ENCODE results near the gene RNF157.

DNA sequence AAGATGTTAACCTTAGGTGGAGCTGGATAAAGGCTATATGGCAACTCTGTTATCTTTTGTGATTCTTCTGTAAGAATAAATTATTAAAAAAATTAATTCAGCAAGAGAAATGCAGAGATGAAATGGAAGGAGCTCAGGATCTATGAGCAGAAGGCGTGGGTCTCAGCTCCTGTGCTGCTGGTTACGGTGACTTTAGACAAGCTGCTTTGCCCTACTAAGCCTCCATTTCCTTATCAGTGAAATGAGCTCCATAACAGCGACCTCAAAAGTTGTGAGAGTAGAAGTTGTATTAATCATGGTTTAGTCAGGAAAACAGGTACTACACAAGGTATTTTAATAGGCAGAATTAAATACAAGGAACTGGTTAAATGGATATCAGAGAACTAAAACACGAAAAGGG lies 51.0 kb downstream of the RNF157 start:
- TF ChIP-seq BHLHE40 (IDR thresholded peaks at IDR 0.05; ENCODE audit: borderline replicate concordance) (no peak), NFRKB (IDR thresholded peaks at IDR 0.05) (no peak), FOXM1 (IDR thresholded peaks at IDR 0.05; ENCODE audit: borderline replicate concordance) (no peak), ARNT (IDR thresholded peaks at IDR 0.05) (no peak), ZNF384 (IDR thresholded peaks at IDR 0.05) (no peak), HDGF (IDR thresholded peaks at IDR 0.05; ENCODE audit: borderline replicate concordance) (no peak), FOXA1 (IDR thresholded peaks at IDR 0.05) (no peak), CTBP1 (IDR thresholded peaks at IDR 0.05; ENCODE audit: borderline replicate concordance) (no peak), SUZ12 (IDR thresholded peaks at IDR 0.05) (no peak), FOXK2 (IDR thresholded peaks at IDR 0.05) (no peak)
- TF ChIP-seq, protein P1, sequence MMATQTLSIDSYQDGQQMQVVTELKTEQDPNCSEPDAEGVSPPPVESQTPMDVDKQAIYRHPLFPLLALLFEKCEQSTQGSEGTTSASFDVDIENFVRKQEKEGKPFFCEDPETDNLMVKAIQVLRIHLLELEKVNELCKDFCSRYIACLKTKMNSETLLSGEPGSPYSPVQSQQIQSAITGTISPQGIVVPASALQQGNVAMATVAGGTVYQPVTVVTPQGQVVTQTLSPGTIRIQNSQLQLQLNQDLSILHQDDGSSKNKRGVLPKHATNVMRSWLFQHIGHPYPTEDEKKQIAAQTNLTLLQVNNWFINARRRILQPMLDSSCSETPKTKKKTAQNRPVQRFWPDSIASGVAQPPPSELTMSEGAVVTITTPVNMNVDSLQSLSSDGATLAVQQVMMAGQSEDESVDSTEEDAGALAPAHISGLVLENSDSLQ (IDR thresholded peaks at IDR 0.05) = no peak

Data from HEK293T (cell line).